Measurements from ENCODE around the gene FYN.

Gene FYN

GRCh38 chr6:111722179-111722731 lies 151.0 kb downstream of the FYN start:
- no peak for DNase-seq

- peak; percentile 39 to 70 for DNase-seq
Measured at GRCh38 chr6:111721753-111722154, 151.5 kb downstream of the FYN start.

- no peak for DNase-seq
Measured at GRCh38 chr6:111720931-111721496, 152.2 kb downstream of the FYN start.

GRCh38 chr6:111718990-111719389 lies 154.3 kb downstream of the FYN start:
- no peak for DNase-seq

- no peak for DNase-seq
Measured at GRCh38 chr6:111718326-111718725, 154.9 kb downstream of the FYN start.

- no peak for DNase-seq
Measured at GRCh38 chr6:111717621-111718020, 155.6 kb downstream of the FYN start.

- no peak for DNase-seq
Measured at GRCh38 chr6:111716325-111716724, 156.9 kb downstream of the FYN start.

- peak; percentile 19 to 66 for DNase-seq
Measured at GRCh38 chr6:111715321-111715720, 157.9 kb downstream of the FYN start.

GRCh38 chr6:111714416-111715270 lies 158.6 kb downstream of the FYN start:
- peak in 1 of 2 donors; percentile 40 for DNase-seq

GRCh38 chr6:111713811-111714210 lies 159.4 kb downstream of the FYN start:
- no peak for DNase-seq

GRCh38 chr6:111713236-111713635 lies 160.0 kb downstream of the FYN start:
- DNase-seq: no peak

GRCh38 chr6:111711984-111712752 lies 161.1 kb downstream of the FYN start:
- DNase-seq: no peak

- DNase-seq: no peak
Measured at GRCh38 chr6:111711476-111711875, 161.8 kb downstream of the FYN start.

GRCh38 chr6:111710911-111711310 lies 162.3 kb downstream of the FYN start:
- DNase-seq: no peak

- DNase-seq: no peak
Measured at GRCh38 chr6:111710439-111710838, 162.8 kb downstream of the FYN start.

GRCh38 chr6:111709615-111710398 lies 163.4 kb downstream of the FYN start:
- peak; percentile 62 to 78 for DNase-seq

GRCh38 chr6:111709201-111709600 lies 164.1 kb downstream of the FYN start:
- DNase-seq: no peak

- DNase-seq: no peak
Measured at GRCh38 chr6:111707773-111708172, 165.5 kb downstream of the FYN start.

- no peak for DNase-seq
Measured at GRCh38 chr6:111706841-111707391, 166.3 kb downstream of the FYN start.

GRCh38 chr6:111703723-111704122 lies 169.5 kb downstream of the FYN start:
- DNase-seq: no peak

- no peak for DNase-seq
Measured at GRCh38 chr6:111702268-111702667, 171.0 kb downstream of the FYN start.

- DNase-seq: no peak
Measured at GRCh38 chr6:111701146-111701545, 172.1 kb downstream of the FYN start.
